ENCODE measurements around the gene PIGC. TPM values are rescaled to one million over a fixed set of nuclear protein-coding genes. Genes with fewer than 3 reads are reported as not detected.
A peak's percentile ranks its signal among the peaks of the same experiment; 100 is the strongest.

Gene PIGC
- total RNA-seq, 1 experiment from 2014 or later = 17.5 TPM

- H3K4me2 ChIP-seq (ENCODE audit: insufficient read depth, insufficient read length, low read length) = no peak overlapping the region
- H3K23me2 ChIP-seq (ENCODE audit: insufficient read length, low read depth, low read length, poor library complexity, severe bottlenecking) = no peaks in the 10 kb centered on the region
- H3K9ac ChIP-seq (ENCODE audit: extremely low read depth, insufficient read length, low read length) = no peak overlapping the region
- no peaks in the 10 kb centered on the region for H3K27me3 Mint-ChIP-seq (ENCODE audit: low read depth)
- H3K27ac ChIP-seq (ENCODE audit: insufficient read length, low read depth, low read length) = no peak overlapping the region
- H4K8ac ChIP-seq (replicated peaks; ENCODE audit: insufficient read length, low read depth, low read length) = no peak overlapping the region
- no peak overlapping the region for H2BK5ac ChIP-seq (ENCODE audit: insufficient read length, low read length)
- no peak overlapping the region for H2BK120ac ChIP-seq (ENCODE audit: low read depth, low read length, poor library complexity, severe bottlenecking)
- H3K79me1 ChIP-seq (ENCODE audit: insufficient read depth, low read depth, low read length, poor library complexity, severe bottlenecking) = no peaks in the 10 kb centered on the region
- no peak overlapping the region for H4K91ac ChIP-seq (ENCODE audit: insufficient read length, low read depth, low read length)
- H3K27me3 ChIP-seq (ENCODE audit: insufficient read depth, low read length) = no peaks in the 10 kb centered on the region
- no peak for TF ChIP-seq CTCF (conservative IDR thresholded peaks at IDR 0.05)
- H2BK15ac ChIP-seq (ENCODE audit: low read depth, low read length) = peak overlapping the region; percentile 48; the same call in 1 of the 2 replicates
- no peak overlapping the region for H2BK12ac ChIP-seq (ENCODE audit: insufficient read length, low read depth, low read length)
- H3K4me3 Mint-ChIP-seq = no peak overlapping the region
- H3K18ac ChIP-seq (ENCODE audit: insufficient read length, low read depth, low read length) = no peak overlapping the region
- no peak overlapping the region for H3T11ph ChIP-seq (ENCODE audit: low read length)
- H3K4me1 ChIP-seq (ENCODE audit: insufficient read depth, low read length) = no peaks in the 10 kb centered on the region
- no peaks in the 10 kb centered on the region for H3K9me3 ChIP-seq (ENCODE audit: control insufficient read depth, low read depth, low read length)
- no peak overlapping the region for H3K23ac ChIP-seq (ENCODE audit: insufficient read length, low read depth, low read length)
- H3K4ac ChIP-seq (ENCODE audit: low read depth, low read length) = no peak overlapping the region
- DNase-seq = no peak
- H3K79me2 ChIP-seq (ENCODE audit: insufficient read depth, low read length) = no peaks in the 10 kb centered on the region
- H3K14ac ChIP-seq (ENCODE audit: insufficient read depth, low read length) = no peak overlapping the region
- no peak overlapping the region for H4K5ac ChIP-seq (ENCODE audit: insufficient read length, low read depth, low read length)
- H4K20me1 ChIP-seq (ENCODE audit: control insufficient read depth, insufficient read depth, insufficient read length) = no peaks in the 10 kb centered on the region
- no peaks in the 10 kb centered on the region for H3K9me3 Mint-ChIP-seq
- no peaks in the 10 kb centered on the region for H3K36me3 Mint-ChIP-seq (ENCODE audit: insufficient read depth in 1 of 3, low read depth in 3 of 3)
- no peaks in the 10 kb centered on the region for H3K4me1 Mint-ChIP-seq
- no peak overlapping the region for H2AFZ ChIP-seq (ENCODE audit: low read length)
- WGBS (ENCODE audit: extremely low coverage, insufficient read length, low lambda C conversion rate) = no CpG with 5 or more reads among the region's 5 CpGs
- no peak overlapping the region for H3K56ac ChIP-seq (ENCODE audit: insufficient read length, low read depth, low read length)
- no peak overlapping the region for H3K27ac Mint-ChIP-seq
- H2AK5ac ChIP-seq (ENCODE audit: insufficient read length, low read length) = no peak overlapping the region
- H2BK20ac ChIP-seq (ENCODE audit: low read depth, low read length, poor library complexity, severe bottlenecking) = no peak overlapping the region
Observed at GRCh38 chr1:172468296-172468695, 24.4 kb upstream of the PIGC start.

All from H9 (cell line).